GM12801 (cell line): ENCODE results near the gene CDH20.

Experiments used
- TF ChIP-seq, protein P1 (sequence below): IDR thresholded peaks from one replicate; pipeline ENCODE4 v1.5.1; 2011; ENCODE audit warnings: control low read depth; ENCODE audit not compliant: insufficient read length; ENCODE audit errors: extremely low read depth

Gene CDH20

DNA sequence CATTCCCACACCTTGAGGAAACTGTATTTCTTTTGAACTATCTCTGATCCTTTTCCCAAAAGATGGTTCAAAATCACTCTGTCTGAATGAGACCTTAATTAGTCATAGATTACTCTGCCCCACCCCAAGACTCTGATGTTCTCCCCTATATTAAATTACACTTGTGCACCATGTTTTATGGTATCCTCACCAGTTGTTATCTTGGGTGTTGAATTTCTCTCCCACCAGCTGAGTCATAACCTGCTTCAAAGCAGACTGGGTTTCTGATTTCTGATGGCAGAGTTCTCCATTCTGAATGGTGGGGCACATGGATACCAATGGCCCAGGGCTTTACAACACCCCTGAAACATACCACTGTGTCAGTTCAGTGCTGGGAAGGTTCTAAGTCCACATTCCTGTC lies 15.0 kb downstream of the CDH20 start:
- TF ChIP-seq, protein P1, sequence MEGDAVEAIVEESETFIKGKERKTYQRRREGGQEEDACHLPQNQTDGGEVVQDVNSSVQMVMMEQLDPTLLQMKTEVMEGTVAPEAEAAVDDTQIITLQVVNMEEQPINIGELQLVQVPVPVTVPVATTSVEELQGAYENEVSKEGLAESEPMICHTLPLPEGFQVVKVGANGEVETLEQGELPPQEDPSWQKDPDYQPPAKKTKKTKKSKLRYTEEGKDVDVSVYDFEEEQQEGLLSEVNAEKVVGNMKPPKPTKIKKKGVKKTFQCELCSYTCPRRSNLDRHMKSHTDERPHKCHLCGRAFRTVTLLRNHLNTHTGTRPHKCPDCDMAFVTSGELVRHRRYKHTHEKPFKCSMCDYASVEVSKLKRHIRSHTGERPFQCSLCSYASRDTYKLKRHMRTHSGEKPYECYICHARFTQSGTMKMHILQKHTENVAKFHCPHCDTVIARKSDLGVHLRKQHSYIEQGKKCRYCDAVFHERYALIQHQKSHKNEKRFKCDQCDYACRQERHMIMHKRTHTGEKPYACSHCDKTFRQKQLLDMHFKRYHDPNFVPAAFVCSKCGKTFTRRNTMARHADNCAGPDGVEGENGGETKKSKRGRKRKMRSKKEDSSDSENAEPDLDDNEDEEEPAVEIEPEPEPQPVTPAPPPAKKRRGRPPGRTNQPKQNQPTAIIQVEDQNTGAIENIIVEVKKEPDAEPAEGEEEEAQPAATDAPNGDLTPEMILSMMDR: no peak

DNA sequence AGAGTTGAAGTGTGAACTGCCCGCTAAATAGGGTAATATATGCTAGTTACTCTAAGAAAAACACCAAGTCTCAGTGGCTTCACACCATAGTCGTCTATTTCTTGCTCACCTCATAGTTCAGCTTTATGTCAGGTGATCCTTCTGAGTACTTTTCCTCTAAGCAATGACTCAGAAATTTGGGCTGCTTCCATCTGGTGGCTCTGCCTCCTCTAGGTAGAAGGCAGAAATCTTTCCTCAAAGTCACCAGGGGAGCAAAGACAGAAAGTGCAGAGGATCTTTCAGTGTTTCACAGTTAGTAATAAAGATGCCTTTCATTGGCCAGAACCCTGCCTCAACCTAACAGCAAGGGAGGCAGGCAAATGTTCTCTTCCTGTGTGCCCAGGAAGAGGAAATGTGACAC lies 17.3 kb downstream of the CDH20 start:
- TF ChIP-seq, protein P1: no peak

DNA sequence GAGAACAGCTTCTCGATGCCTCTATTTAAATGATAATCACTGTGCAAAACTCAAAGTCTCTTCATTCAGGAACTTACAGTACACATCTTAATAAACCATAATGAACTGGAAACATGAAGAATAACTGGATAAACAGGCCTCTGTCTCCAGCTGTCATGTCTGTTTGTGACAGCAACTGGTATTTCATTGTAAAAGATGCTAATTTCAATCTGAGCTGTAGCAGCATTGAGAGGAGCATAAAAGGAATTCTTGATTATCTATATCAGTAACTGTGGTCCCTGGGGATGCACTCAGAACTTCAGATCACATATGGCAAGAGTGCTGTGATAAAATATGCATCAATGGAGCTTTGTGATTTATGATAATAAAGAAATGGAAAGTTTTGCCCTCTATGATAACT lies 18.8 kb downstream of the CDH20 start:
- TF ChIP-seq, protein P1: no peak

DNA sequence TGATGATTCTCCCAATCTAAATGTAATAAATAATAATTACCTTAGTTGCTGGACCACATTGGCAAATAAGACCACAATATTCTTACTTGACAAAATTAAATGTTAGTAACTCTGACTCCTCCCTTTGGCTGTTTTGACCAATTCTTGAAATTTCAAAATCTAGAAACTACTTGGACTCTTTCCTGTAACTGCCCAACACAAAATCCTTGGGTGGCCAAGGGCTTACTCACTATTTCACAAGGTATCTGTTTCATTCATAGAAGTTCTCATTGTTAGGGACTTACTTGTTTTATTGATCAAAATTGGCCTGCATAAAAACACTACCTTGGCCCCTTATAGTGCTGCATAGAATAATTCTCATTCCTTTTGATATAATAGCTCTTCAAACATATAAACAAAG lies 19.4 kb downstream of the CDH20 start:
- TF ChIP-seq, protein P1: no peak

DNA sequence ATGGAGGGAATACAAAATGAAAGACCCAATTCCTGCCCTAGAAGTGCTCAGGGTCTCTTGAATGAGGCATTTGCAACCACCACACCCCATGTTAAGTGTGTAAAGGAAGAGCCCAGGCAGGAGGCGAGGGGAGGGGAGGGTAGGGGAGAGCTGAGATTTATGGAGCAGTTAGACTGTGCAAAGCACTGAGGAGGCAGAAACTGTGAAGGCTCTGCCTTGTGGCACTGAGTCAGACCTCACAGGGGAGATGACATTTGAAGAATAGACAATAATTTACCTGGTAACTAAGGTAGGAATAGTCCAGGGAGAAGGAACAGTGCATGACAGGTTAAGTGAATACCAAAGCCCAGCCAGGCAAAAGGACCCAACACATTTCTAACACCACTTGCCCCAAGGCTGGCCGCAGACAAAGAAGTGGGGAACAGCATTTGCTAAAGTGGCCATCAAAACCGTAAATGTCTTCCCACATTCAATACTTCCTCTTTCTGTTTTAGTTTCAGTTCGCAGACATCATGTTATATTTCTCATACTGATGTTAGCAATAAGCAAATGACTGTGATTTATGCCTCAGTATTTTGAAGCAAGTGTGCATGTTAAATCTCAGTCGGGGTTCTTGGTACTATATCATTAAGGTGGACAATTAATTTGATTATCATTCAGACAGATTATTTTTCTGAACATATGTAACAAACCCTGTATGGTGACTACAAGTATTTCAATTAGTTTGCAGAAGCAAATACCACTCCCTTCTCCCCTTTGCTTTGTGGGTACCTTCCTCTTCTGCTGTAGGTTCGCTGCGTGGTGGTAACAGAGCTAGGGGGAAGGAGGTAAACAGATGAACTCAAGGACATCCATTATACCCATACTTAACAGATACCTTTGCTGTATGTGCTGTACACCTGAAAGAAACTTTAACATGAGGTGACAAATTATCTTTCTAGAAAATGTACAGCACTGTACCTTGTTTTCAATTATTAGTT lies 27.5 kb downstream of the CDH20 start:
- TF ChIP-seq, protein P1: no peak

DNA sequence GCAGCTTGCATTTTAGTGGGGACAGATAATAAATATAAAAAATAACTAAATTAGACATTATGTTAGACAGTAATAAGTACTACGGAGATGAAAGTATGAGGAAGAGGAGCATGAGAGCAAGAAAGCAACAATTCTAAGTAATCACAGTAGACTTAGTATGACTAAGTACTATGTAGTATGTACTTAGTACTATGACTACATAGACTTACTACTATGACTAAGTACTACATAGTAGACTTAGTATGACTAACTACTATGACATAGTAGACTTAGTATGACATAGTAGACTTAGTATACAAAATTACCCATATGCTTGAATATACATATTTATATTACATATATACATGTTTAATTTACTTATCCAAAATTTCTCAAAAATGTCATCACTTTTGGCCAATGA lies 29.3 kb downstream of the CDH20 start:
- TF ChIP-seq, protein P1: no peak

DNA sequence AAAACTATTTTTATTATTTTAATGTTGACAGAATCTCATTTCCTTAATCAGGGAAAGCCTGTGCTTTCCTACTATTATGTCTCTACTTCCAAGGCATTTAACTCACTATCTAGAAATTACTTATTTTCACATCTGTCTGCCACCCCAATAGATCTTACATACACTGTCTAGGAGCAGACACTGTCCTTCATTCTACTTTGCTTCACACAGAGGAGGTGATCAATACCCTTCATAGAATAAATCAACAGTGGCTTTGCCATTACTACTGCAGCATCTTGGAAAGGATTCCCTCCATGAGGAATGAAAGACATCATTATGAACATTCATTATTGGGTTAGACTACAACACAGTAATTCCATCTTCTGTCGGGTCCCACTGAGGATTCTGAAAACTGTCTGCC lies 31.7 kb downstream of the CDH20 start:
- TF ChIP-seq, protein P1: no peak
